HepG2 (cell line): ENCODE data around the gene MAP3K5. TPM values are rescaled to one million over a fixed set of nuclear protein-coding genes. Genes with fewer than 3 reads are reported as not detected.
A peak's percentile ranks its signal among the peaks of the same experiment; 100 is the strongest.

ENCODE experiments used
- ATAC-seq: fragments of 200-7000 bp; cut with Tn5 transposase; 3 replicates; pipeline ENCODE4 v1.9.1; 2020; ENCODE audit warnings: mild to moderate bottlenecking, moderate library complexity
- BruUV-seq: library from RNA; stranded (reverse); fragments of 400-500 nt; replicated peaks from 2 replicates; lab custom pipeline; 2021; lab: Mats Ljungman, UMichigan
- CTCF ChIA-PET: fragments of 300-600 bp; formaldehyde crosslinking; extraction: SDS; loops from one replicate; lab custom pipeline; 2021; ENCODE audit warnings: low total read pairs, inconsistent platforms, low intra/inter-chr PET ratio; lab: Yijun Ruan, JAX
- POLR2A ChIA-PET: fragments of 350-600 bp; sonication (Branson Sonifier 250); formaldehyde crosslinking; loops from one replicate; lab custom pipeline; 2020; ENCODE audit warnings: antibody characterized with exemption, inconsistent platforms; lab: Yijun Ruan, JAX
- DNase-seq: peaks from one replicate; pipeline ENCODE4 v3.0.0-alpha.2; 2015; ENCODE audit warnings: low spot score
- FAIRE-seq: peaks from 3 replicates; lab custom pipeline; 2011; peaks lifted over from hg19 to GRCh38; lab: Jason Lieb, UNC
- H2AFZ ChIP-seq: one replicate; pipeline ENCODE4 v1.6.1; 2011; ENCODE audit warnings: low read length, inconsistent platforms
- H3K27ac ChIP-seq: fragments of 300-600 bp; 3 replicates; pipeline ENCODE4 v1.8.0; 2011; ENCODE audit warnings: mixed run types, mild to moderate bottlenecking, mixed read lengths, low read length, inconsistent platforms; ENCODE audit not compliant: insufficient read depth; ENCODE audit errors: extremely low read length
- H3K27me3 ChIP-seq, 2 experiments: fragments of 200-600 bp in 1 of 2; 2 replicates in 1 of 2; 3 replicates in 1 of 2; pipeline versions ENCODE4 v1.6.0 to v1.8.0; 2011; ENCODE audit warnings: low read length in 2 of 2, mild to moderate bottlenecking in 2 of 2, moderate library complexity in 2 of 2, inconsistent platforms in 1 of 2; ENCODE audit not compliant: insufficient read depth in 2 of 2, control insufficient read depth in 1 of 2
- H3K36me3 ChIP-seq, 2 experiments: fragments of 200-600 bp in 1 of 2; replicated peaks in 1 of 2; 2 replicates in 1 of 2; 3 replicates in 1 of 2; pipeline versions ENCODE4 v1.5.1 to v1.8.0; 2011; ENCODE audit warnings: low read length in 2 of 2, inconsistent platforms in 1 of 2; ENCODE audit not compliant: insufficient read depth in 2 of 2, control insufficient read depth in 1 of 2
- H3K4me1 ChIP-seq: 2 replicates; pipeline ENCODE4 v1.5.1; 2012; ENCODE audit warnings: low read length, inconsistent platforms; ENCODE audit not compliant: insufficient read depth
- H3K4me2 ChIP-seq: 2 replicates; pipeline ENCODE4 v1.6.0; 2011; ENCODE audit warnings: low read depth, low read length, inconsistent platforms
- H3K4me3 ChIP-seq, 3 experiments: fragments of 200-600 bp in 1 of 3; sonication (generic), shearing (Covaris generic) in 1 of 3; replicated peaks in 1 of 3; 2 replicates each; pipeline ENCODE4 v1.5.1; 2011 to 2016; ENCODE audit warnings: low read length in 3 of 3, inconsistent platforms in 2 of 3, low read depth in 2 of 3, mild to moderate bottlenecking in 2 of 3, control low read depth in 1 of 3, mixed read lengths in 1 of 3; ENCODE audit not compliant: insufficient read depth in 1 of 3
- H3K79me2 ChIP-seq: one replicate; pipeline ENCODE4 v1.6.1; 2011; ENCODE audit warnings: low read length, inconsistent platforms; ENCODE audit not compliant: insufficient read depth
- H3K9ac ChIP-seq: 2 replicates; pipeline ENCODE4 v1.6.0; 2011; ENCODE audit warnings: mild to moderate bottlenecking, low read depth, low read length, inconsistent platforms; ENCODE audit not compliant: insufficient read depth
- H3K9me3 ChIP-seq: 2 replicates; pipeline ENCODE4 v1.5.1; 2012; ENCODE audit warnings: mild to moderate bottlenecking, low read length
- H4K20me1 ChIP-seq: 2 replicates; pipeline ENCODE4 v1.6.0; 2011; ENCODE audit warnings: inconsistent platforms, mild to moderate bottlenecking, low read length, moderate library complexity; ENCODE audit not compliant: insufficient read depth
- CEBPB ChIP-seq: IDR thresholded peaks from 2 replicates; pipeline ENCODE4 v1.6.1; 2011; ENCODE audit warnings: low read depth, low read length, improper control_type of control experiment, borderline replicate concordance
- GABPB1 ChIP-seq: IDR thresholded peaks from 2 replicates; pipeline ENCODE4 v1.6.1; 2016; ENCODE audit warnings: mild to moderate bottlenecking, missing genetic modification reagents, moderate library complexity, missing compliant biosample characterization
- HNRNPL ChIP-seq: fragments of 200-400 bp; formaldehyde crosslinking; IDR thresholded peaks from 2 replicates; pipeline ENCODE4 v1.6.1; 2017; ENCODE audit warnings: mild to moderate bottlenecking, low read depth, low read length
- MEF2D ChIP-seq: sonication (generic); formaldehyde crosslinking; IDR thresholded peaks from 2 replicates; pipeline ENCODE4 v1.5.1; 2020; ENCODE audit warnings: mild to moderate bottlenecking, missing genetic modification reagents
- RARA ChIP-seq: IDR thresholded peaks from 2 replicates; pipeline ENCODE4 v1.6.1; 2016; ENCODE audit warnings: missing genetic modification reagents, missing compliant biosample characterization
- ZNF101 ChIP-seq: sonication (generic); formaldehyde crosslinking; IDR thresholded peaks from 2 replicates; pipeline ENCODE4 v1.4.0; 2020; ENCODE audit warnings: mild to moderate bottlenecking, low read depth, missing genetic modification reagents, borderline replicate concordance
- ZNF639 ChIP-seq: conservative IDR thresholded peaks from 2 replicates; pipeline ENCODE4 v1.6.1; 2018; ENCODE audit warnings: missing genetic modification reagents
- ZNF790 ChIP-seq: sonication (generic); formaldehyde crosslinking; IDR thresholded peaks from 2 replicates; pipeline ENCODE4 v1.8.0; 2022; ENCODE audit warnings: missing genetic modification reagents, mild to moderate bottlenecking, borderline replicate concordance
- WGBS: methylation state at CpG from one replicate; pipeline ENCODE4 v1.1.6; 2017; ENCODE audit warnings: low lambda C conversion rate; 5-methylcytosine and 5-hydroxymethylcytosine counted together
- in situ Hi-C: cut with HindIII; loops from 2 replicates; pipeline ENCODE4 v1.10.0; 2017; ENCODE audit warnings: low pct_unique_long_range_greater_than_20kb; ENCODE audit not compliant: extremely low pct_ligation_motif_present
- intact Hi-C: fragments of 100-400 bp; cut with micrococcal nuclease; formaldehyde crosslinking; loops from one replicate; pipeline ENCODE4 v1.10.0; 2022; ENCODE audit not compliant: unreplicated experiment
- polyA plus RNA-seq, 8 experiments: library from polyadenylated mRNA; depleted of rRNA in 3 of 8; stranded (reverse) in 7 of 8; unstranded in 1 of 8; fragments of >200 nt; fragmentation: Illumina TruSeq in 4 of 8; extraction: Trizol in 4 of 8; gene quantifications; 2 replicates each; pipeline versions ENCODE4 v1.2.1 to v1.2.3, GENCODE V29; 2011 to 2016; ENCODE audit warnings: low read depth in 4 of 8, missing spikeins in 1 of 8, mixed read lengths in 1 of 8; ENCODE audit not compliant: insufficient read depth in 1 of 8
- total RNA-seq, 5 experiments: library from RNA; depleted of rRNA; stranded (reverse); fragments of >200 nt; fragmentation: Illumina TruSeq; extraction: Trizol; gene quantifications; 2 replicates each; pipeline ENCODE4 v1.2.3, GENCODE V29; 2016; ENCODE audit warnings: low read depth in 1 of 5

MAP3K5 gene
- total and polyA plus RNA-seq, 2 of the 13 experiments (the other 11 are each of a cell fraction or from before 2014, with no cell fraction given): not detected

DNA sequence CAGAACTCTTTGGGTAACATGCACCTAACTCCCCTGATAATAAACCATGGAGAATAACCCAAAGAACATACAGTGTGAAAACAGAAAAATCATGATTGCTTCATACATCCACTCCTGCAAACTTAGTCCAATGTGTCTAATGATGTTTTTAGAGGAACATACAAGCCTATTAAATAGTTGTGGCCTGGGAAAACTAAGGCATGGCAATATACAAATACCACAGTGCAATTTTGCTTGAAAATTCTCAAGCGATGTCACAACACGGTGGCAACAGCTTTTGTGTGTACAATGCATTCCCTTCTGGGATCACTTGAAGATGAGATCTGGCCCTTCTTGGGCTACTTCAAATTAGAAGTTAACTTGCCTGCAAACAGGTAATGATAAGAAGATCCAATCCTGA, 16.7 kb downstream of the MAP3K5 start:
- Histone ChIP-seq H3K27me3 (no peaks in the 10 kb centered on the region), H4K20me1 (no peaks in the 10 kb centered on the region), H3K4me1 (no peaks in the 10 kb centered on the region), H3K4me3 (no peak overlapping the region), H3K9me3 (no peaks in the 10 kb centered on the region), H2AFZ (no peak overlapping the region), H3K9ac (no peak overlapping the region), H3K36me3 (no peaks in the 10 kb centered on the region), H3K79me2 (no peaks in the 10 kb centered on the region), H3K4me2 (no peak overlapping the region), H3K27ac (no peak overlapping the region)
- BruUV-seq: no TSS peak
- no peak for FAIRE-seq
- CTCF ChIA-PET: no interaction called here
- POLR2A ChIA-PET: no interaction called here
- DNase-seq: no peak
- TF ChIP-seq HNRNPL: no peak
- TF ChIP-seq CEBPB: peak; percentile 19; the same call in 1 of the 2 replicates
- in situ Hi-C loops (no loop called here), intact Hi-C loops (no loop called here)
- 67% methylated on average over 2 of the region's 2 CpGs for WGBS
- no peak for ATAC-seq

- no peak overlapping the region for H2AFZ ChIP-seq
- DNase-seq (no peak), FAIRE-seq (no peak), ATAC-seq (no peak)
- no peaks in the 10 kb centered on the region for H3K79me2 ChIP-seq
- no peaks in the 10 kb centered on the region for H3K36me3 ChIP-seq
- TF ChIP-seq ZNF790 (CRISPR knock-in tag): no peak
- no peak for TF ChIP-seq ZNF639 (CRISPR knock-in tag)
- no peak for TF ChIP-seq ZNF101 (CRISPR knock-in tag)
- no peak for TF ChIP-seq GABPB1 (CRISPR knock-in tag)
- TF ChIP-seq RARA (CRISPR knock-in tag): no peak
- no peak for TF ChIP-seq MEF2D (CRISPR knock-in tag)
- intact Hi-C loops: no loop called here
- H3K27ac ChIP-seq: no peak overlapping the region
- H3K27me3 ChIP-seq: no peaks in the 10 kb centered on the region
- no peak overlapping the region for H3K4me2 ChIP-seq
- 8% methylated on average over 3 of the region's 3 CpGs for WGBS
- H3K9ac ChIP-seq: no peak overlapping the region
- H3K4me3 ChIP-seq: no peak overlapping the region
- H3K4me1 ChIP-seq: no peaks in the 10 kb centered on the region
- H3K9me3 ChIP-seq: no peaks in the 10 kb centered on the region
- in situ Hi-C loops: no loop called here
- no TSS peak for BruUV-seq
- ChIA-PET CTCF (no interaction called here), POLR2A (no interaction called here)
- no peaks in the 10 kb centered on the region for H4K20me1 ChIP-seq
These were observed 17.2 kb downstream of the MAP3K5 start for GRCh38 chr6:136775081-136775480.
